GM21423 (cell line): ENCODE results near the gene NINJ2.
"Not testable (repeated sequence)": the region's sequence is repeated elsewhere in the genome, so short reads cannot be mapped to it uniquely, and the experiment has no call there.

ENCODE experiments used
- ATAC-seq: cut with Tn5 transposase; IDR thresholded peaks from one replicate; pipeline ENCODE4 v1.9.1; 2021; ENCODE audit warnings: mild to moderate bottlenecking, moderate library complexity; ENCODE audit not compliant: unreplicated experiment

Gene NINJ2

DNA sequence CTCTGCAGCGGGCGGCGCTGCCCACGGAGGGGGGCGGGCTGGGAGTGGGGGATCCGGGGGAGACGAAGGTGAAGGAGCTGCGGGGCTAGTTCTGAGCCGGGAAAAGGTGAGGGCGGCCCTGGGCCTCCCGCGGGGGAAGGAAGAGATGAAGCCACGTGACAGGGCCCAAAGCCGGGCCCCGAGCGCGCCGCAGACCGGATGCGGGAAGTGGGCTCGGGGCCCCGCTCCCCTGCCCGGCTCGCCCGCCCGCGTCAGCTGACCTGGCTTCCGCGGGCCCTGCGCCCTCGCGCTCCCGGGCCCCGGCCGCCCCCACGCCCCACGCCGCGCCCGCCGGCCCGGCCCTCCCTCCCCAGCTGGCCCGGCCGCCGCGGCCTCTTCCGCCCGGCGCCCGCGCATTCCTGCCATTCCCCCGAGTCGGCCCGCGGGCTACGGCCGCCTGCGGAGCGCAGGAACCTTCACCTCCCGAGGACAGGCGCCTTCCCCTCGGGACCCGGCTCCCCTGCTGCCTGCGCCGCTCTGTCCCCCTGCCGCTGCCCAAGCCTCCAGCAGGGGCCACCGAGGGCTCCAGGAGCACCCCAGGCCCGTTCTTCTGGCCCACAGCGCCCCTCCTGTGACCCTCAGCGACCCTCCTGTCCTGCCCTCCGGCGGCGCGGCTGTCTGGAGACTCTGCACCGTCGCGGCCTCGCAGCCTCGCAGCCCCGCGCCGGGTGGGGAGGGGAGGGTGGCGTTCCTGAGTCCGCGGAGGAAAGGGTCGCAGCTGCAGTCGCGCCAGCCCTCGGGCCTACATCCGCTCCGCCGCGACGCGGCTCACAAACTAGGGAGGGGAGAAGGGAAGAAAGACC, 20.4 kb downstream of the NINJ2 start:
- ATAC-seq = peak; percentile 67

DNA sequence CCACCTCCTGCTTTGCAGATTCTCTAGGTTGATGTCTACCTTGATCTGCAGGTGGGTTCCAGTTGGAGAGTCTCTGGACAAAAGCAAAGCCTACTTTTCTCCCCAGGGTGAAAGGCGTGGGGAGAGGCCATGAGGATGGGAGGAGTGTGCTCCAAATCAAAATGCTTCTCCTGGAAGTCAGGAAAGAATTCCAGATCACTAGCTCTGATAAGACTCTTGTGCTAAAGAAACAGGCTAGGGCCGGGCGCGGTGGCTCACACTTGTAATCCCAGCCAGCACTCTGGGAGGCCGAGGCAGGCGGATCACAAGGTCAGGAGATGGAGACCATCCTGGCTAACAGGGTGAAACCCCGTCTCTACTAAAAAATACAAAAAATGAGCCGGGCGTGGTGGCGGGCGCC, 21.9 kb downstream of the NINJ2 start:
- ATAC-seq = not testable (repeated sequence)

GRCh38 chr12:640773-641172, 22.5 kb downstream of the NINJ2 start:
- no peak for ATAC-seq

DNA sequence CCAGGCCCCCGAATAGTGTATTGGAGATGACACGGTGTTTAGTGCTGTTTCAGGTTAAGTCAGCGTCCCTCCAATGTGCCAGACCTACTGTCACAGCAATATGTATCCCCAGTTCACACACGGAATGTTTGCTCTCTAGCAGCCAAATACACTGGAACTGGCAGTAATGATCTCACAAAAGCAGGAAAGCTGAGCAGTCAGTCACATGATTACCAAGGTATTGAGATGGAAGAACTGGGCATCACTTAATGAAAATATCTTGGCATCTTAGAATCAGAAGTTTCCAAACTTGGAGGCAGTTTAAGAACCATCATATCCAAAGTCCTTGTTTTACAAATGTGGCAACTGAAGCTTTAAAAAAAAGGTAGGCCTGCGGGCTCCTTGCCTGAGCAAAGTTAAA, 23.3 kb downstream of the NINJ2 start:
- ATAC-seq = no peak

DNA sequence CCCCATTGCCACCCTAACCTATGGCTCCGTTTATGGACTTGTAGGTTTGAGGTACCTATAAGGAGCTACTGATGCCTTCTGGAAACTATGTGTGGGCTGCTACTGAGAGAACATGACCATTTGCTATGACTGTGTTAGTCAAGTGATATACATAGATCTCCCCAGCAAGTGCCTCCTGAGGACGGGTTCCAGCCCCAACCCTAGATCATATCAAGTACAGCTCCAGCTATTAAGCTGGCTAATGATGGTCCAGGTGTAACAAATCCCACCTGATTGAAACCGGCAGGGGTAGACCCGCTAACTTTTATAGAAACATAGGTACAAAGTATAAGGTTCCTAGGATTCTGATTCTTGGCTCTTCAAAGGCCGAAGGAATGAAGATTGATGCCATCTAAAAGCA, 23.7 kb downstream of the NINJ2 start:
- no peak for ATAC-seq

DNA sequence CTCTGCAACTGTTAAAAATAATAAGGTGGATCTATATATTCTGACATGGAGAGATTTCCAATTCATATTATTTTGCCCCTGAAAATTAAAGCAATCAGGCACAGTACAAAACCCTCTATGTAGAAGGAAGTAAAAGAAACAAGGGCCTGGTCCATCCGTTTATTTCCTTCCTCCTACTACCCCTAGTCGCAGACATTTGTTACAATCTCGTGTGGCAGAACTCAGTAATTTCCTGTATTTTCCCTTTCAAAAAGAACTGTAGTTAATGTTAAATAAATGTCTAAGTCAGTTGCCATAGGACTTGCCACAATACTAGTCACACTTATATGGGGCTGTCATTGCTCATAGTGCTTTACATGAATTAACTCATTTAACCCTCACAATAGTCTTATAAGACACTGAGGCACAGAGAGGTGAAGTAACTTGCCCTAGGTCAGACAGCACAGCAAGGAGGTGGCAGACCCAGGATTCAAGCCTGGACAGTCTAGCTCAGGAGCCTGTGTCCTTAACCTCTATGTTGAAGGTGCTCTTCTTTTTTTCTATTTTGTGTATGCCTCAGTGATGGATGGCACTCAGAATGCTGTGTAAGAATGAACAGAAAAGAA, 24.2 kb downstream of the NINJ2 start:
- no peak for ATAC-seq

- no peak for ATAC-seq
These were observed 26.6 kb downstream of the NINJ2 start for GRCh38 chr12:636632-637031.

DNA sequence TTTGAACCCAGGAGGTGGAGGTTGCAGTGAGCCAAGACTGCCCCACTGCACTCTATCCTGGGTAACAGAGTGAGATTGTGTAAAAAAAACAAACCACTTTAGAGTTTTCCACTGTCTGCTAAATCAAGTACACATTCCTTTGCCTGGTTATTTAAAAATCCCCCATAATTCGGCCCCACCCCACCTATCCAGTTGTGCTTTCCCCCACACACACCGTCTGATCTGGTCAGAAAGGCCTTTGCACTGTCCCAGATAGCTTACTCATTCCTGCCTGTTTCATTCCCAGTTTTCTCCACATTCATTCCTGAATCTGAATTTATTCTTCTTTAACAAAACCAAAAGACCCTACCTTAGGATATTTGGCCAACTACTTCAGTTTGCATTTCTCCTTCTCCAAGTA, 29.5 kb downstream of the NINJ2 start:
- ATAC-seq = no peak

DNA sequence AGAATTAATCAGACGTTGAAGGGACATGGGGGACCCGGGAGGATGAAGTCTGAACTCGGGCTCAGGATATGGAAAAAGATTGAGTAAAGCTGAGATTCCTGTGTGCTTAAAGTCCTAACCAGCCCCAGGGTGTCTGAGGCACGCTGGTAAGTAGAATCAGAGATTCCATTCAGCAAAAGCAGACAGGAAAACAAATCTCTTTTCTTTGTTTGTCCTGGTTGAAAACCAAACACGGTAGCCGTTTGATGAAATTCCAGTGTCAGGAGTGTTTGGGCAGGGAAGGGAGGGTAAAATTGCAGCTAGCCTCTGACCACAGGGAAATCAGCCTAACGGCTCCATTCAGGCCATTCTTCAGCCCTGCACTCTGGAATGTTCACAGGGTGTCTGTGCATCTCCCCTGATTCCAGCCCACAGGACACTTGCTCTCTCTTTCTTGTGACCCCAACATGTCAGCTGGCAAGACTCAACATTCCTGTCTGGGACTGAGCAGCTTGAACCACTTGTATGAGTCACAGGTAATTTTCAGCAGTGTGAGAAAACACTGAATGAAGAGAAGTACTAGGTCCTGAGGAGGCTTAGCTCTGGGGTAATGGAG, 31.0 kb downstream of the NINJ2 start:
- ATAC-seq = no peak

DNA sequence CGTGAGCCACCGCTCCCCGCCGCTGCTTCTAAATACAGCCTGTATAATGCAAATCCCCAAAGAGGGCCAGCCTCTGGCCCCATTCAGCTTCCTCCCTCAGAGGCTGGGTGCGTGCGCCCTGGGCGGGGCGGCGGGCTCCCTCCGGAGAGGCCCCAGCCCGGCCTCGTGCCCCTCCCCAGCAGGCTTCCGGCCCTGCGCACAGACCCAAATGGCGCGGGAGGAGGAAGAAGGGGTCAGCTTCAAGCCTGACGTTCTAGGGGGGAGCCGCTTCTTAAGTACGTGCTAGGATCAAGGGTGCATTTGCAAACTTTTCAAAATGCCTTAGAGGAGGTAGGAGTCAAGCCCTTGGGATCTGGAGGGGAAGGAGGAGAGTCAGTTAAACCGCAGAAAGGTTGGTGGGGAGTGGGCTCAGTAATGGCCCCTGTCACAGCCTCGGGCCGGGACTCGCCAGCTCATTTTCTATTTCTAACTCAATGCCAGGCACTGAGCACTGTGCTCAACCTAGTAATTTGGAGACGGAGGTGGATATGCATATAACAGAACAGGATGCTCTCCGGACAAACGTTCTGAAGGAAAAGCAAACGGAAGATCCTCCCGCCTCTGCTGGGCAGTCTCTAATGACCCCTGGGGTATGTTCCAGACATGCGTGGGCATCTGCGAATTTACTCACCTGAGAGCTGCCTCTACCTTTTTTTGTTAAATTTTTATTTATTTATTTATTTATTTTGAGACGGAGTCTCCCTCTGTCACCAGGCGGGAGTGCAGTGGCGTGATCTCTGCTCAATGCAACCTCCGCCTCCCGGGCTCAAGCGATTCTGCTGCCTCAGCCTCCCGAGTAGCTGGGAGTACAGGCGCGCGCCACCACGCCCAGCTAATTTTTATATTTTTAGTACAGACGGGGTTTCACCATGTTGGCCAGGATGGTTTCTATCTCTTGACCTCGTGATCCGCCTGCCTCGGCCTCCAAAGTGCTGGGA, 32.3 kb downstream of the NINJ2 start:
- ATAC-seq = no peak

DNA sequence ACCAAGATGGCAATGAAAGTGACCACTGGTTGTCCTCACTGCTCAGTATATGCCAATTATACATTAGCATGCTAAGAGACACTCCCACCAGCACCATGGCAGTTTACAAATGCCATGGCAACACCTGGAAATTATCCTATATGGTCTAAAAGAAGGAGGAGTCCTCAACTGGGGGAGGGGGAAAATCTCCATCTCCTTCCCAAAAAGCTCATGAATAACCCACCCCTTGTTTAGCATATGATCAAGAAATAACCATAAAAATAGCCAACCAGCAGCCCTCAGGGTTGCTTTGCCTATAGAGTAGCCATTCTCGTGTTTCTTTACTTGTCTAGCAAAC, 34.5 kb downstream of the NINJ2 start:
- ATAC-seq = not testable (repeated sequence)

- ATAC-seq = no peak
These were observed 35.1 kb downstream of the NINJ2 start for GRCh38 chr12:627863-628741.

DNA sequence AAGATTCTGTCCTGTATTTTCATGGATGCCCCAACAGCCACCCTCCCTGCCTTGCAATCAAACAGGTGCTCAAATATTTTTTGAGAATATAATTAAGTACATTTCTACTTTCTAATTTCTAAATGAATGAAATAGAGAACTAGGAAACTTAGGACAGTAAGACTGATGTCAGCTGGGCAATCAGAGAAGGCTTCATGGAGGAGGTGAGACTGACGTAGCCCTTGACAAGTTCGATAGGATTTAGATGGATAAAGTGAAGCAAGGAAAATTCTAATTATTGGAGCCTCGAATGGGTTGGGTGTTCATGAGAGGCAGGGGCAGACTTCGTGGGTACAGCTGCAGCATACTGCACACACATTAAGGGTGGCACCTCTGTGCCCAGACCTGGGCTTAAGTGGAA, 36.0 kb downstream of the NINJ2 start:
- no peak for ATAC-seq

- no peak for ATAC-seq
These were observed 37.2 kb downstream of the NINJ2 start for GRCh38 chr12:625998-626397.

- ATAC-seq = no peak
These were observed 39.3 kb downstream of the NINJ2 start for GRCh38 chr12:623865-624372.

- no peak for ATAC-seq
These were observed 39.9 kb downstream of the NINJ2 start for GRCh38 chr12:623172-623864.

GRCh38 chr12:622416-622815, 40.8 kb downstream of the NINJ2 start:
- ATAC-seq = no peak

DNA sequence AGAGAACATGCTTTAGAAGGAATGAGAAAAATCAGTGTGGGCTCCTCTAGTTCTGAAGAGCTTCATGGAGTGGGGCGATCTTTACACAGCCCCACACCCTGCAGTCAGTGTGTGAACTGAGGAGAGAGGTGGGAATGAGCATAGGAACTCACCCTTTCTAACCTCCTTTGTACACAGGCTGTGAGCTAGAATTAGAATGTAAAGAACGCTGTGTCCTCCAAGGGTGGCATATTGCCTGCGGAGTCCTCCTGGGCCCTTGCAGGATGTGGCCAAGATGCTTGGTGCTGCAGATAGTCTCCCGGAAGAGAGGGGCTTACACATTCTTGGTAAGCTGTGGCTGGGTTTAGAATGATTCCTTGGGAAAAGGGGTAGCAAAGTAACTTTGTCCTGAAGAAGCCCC, 43.9 kb downstream of the NINJ2 start:
- ATAC-seq = no peak

- no peak for ATAC-seq
These were observed 44.6 kb downstream of the NINJ2 start for GRCh38 chr12:618605-619004.
